ENCODE data around the gene ZFC3H1.

DNA sequence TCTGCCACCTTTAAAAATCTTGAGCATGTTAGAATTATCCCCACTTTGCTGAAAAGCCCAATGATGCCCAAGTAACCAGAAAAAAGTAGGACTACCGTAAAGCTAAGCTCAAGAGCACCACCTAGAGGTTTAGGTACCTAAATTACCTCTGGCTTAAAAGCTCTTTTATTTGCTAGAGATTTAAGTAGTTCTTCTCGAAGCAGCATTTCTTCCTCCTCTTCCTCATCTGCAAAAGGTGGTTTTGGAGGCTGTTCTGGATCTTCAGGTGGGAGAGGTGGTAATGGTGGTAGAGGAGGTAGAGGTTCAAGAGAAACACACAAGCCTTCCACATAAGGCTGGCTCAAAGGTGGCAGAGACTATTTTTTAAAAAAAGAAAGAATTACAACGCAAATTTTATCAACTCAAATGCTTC is 26.9 kb downstream of the ZFC3H1 start:
- TF ChIP-seq EZH2 (IDR thresholded peaks at IDR 0.05; ENCODE audit: insufficient read depth, poor library complexity, severe bottlenecking) (no peak), EZH2phosphoT487 (IDR thresholded peaks at IDR 0.05; ENCODE audit: insufficient read depth, low read depth) (no peak)
